MM.1S (cell line): ENCODE results near the gene NAPA.

ENCODE experiments used
- CTCF ChIP-seq: fragments of 300-600 bp; sonication (generic); IDR thresholded peaks from 2 replicates; pipeline ENCODE4 v1.5.1; 2016; ENCODE audit warnings: antibody characterized with exemption, low read length, mixed read lengths
- EZH2 ChIP-seq: fragments of 300-600 bp; sonication (generic); optimal IDR thresholded peaks from 2 replicates; pipeline ENCODE3; 2017; ENCODE audit warnings: low read depth, mild to moderate bottlenecking, antibody characterized with exemption, low read length, mixed read lengths
- EZH2phosphoT487 ChIP-seq: fragments of 300-600 bp; sonication (generic); IDR thresholded peaks from 2 replicates; pipeline ENCODE4 v1.6.1; 2018; ENCODE audit warnings: antibody characterized with exemption, low read length

- TF ChIP-seq CTCF (no peak), EZH2phosphoT487 (no peak), EZH2 (no peak)
Observed at GRCh38 chr19:47507924-47508553, 6.8 kb downstream of the NAPA start.
